Daoy (cell line): ENCODE data around the gene SDCCAG8. TPM values are rescaled to one million over a fixed set of nuclear protein-coding genes. Genes with fewer than 3 reads are reported as not detected.
"Not testable (repeated sequence)": the region's sequence is repeated elsewhere in the genome, so short reads cannot be mapped to it uniquely, and the experiment has no call there.

Source experiments
- DNase-seq: peaks from one replicate; pipeline ENCODE4 v3.0.0-alpha.2; 2015; ENCODE audit warnings: low read depth
- total RNA-seq: library from RNA; depleted of rRNA; stranded (reverse); fragments of >200 nt; shearing (Covaris generic); gene quantifications from 2 replicates; pipeline ENCODE4 v1.2.3, GENCODE V29; 2014; rRNA removed

SDCCAG8 gene
- 19.4 and 25.3 TPM in 2 replicates for total RNA-seq

DNA sequence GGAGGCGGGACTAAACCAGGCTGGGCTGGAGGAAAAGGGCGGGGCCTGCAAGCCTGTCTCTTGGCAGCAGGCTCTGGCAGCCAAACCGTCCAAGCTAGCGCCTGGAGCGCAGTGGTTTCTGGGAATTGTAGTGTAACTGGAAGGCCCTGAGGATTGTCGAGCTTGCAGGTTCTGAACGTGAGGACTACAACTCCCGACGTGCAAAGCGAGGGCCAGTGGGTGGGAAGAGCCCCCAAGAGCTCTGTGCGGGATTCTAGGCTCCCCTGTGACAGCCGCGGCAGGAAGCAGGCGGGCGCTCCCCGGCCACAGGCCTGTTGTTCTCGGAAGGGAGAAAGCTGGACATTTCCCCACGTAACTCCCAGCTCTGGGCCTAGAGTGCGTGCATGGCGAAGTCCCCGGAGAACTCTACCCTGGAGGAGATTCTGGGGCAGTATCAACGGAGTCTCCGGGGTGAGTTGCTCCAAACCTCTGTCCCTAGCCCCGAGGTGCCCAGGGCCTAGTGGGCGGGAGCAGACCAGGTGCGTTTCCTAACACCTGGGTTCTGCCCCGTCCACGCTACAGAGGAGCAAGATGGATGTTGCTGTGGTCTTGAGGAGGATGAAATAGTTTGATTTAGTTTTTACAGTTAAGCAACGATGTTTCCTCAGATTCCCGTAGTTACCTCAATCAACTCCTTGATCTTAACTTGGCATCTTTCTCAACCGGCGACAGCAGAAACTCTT is at the start of gene SDCCAG8:
TSS of gene SDCCAG8 (plus strand) at position 251 of the 722 bp plus-strand sequence. CDS start at position 384, 133 bp downstream.
- peak; percentile 100 for DNase-seq

DNA sequence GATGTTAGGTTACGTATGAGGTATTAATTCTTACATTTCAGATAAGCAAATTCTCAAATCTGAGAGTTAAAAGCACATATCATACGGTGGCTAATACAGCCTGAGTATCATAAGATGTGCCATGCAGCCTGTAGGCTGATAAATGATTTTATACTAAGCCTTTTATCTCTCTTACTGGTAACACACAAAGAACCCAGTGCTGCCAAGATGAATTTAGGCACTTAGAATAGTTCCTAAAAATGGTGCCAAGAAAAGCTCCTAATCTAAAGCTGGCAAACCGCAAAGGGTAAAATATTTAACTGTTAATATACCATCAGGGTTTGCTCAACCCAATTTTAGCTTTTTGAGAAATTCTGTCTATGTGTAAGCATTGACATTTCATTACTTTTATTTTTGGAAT is 43.9 kb upstream of the SDCCAG8 start:
- DNase-seq = not testable (repeated sequence)

DNA sequence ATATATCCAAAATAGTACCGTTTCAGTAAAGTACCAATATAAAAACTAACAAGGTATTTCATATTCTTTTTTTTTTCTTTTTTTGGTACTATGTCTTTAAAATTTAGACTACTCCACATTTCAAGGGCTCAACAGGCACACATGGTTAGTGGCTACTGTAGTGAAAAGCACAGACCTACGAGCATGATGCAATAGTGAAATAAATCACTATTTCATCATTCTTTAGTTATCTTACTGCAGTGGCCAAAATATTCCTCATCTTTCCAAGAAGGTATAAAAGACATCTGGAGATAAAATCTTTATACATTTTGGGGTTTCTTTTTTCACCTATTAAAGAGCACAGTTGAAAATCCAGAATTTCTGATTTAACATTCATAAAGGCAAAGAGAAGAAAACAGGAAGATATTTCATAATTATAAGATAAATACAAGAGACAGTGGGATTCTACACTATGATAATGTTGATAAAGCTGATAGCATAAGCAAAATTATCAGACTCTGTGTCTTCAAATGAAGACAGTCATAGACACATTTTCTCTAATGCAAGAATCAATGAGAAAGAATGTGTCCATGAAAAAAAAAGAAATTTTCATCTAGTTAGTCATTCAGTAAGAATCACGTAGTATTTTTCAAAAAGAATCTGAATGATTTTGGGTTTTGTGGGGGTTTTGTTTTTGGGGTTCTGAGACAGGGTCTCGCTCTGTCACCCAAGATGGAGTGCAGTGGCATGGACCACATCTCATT is 42.6 kb upstream of the SDCCAG8 start:
- DNase-seq = no peak

DNA sequence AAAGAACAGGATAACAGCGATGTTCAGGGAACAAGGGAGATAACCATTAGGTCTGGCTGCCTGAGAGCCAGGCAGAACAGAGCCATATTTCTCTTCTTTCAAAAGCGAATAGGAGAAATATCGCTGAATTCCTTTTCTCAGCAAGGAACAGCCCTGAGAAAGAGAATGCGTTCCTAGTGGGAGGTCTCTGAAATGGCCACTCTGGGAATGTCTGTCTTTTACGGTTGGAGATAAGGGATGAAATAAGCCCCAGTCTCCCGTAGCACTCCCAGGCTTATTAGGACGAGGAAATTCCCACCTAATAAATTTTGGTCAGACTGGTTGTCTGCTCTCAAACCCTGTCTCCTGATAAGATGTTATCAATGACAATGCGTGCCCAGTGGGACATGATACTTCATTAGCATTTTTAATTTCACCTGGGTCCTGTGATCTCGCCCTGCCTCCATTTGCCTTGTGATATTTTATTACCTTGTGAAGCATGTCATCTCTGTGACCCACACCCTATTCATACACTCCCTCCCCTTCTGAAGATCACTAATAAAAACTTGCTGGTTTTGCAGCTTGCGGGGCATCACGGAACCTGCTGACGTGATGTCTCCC is 40.5 kb upstream of the SDCCAG8 start:
- DNase-seq = not testable (repeated sequence)

DNA sequence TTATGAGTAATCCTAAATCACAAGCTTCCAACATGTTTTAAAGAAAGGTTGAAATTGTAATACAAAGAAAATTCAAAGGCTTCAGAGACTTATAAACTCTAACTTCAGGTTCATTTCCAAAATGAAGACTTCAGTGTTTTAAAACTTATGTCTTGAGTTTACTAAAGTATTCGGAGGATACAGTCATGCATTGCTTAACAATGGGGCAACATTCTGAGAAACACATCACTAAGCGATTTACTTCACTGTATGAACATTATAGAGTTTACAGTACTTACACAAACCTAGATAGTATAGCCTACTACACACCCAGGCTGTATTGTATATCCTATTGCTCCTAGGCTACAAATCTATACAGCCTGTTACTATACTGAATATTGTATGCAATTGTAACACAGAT is 39.1 kb upstream of the SDCCAG8 start:
- no peak for DNase-seq

DNA sequence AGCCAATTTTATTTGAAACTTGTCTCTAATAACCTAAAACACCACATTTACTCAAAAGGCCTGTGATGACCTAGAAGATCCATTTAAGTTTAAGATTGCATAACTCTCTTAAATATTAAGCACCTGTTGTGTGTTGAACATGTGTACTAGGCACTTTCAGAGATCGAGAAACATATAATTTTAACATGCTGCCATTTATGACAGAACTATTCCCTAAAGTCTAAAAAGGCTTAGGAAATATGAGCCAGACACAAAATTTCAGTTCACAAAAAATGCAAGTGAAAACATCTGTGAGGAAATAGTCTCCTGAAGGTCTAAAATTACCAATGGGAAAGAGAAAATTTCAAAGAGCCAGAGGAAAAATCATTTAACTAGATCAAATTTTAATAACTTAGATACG is 38.5 kb upstream of the SDCCAG8 start:
- no peak for DNase-seq

DNA sequence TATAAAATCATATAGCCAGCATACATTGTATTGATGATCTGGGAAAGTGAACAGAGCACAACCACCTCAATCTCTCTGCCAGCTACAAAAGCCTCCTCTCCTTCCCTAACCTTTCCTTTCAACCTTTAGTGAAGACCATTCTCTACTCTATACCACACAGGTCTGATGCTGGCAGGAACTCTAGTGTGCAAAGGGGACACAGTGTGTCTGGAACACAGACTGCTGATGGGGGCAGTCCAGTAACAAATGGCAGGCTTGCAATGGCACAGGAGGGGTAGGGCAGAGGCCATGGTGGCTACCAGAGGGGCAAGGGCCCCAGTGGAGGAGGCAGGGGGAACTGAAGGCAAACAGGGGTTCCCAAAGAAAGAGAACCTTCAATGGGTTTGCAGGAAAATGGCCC is 37.8 kb upstream of the SDCCAG8 start:
- no peak for DNase-seq

DNA sequence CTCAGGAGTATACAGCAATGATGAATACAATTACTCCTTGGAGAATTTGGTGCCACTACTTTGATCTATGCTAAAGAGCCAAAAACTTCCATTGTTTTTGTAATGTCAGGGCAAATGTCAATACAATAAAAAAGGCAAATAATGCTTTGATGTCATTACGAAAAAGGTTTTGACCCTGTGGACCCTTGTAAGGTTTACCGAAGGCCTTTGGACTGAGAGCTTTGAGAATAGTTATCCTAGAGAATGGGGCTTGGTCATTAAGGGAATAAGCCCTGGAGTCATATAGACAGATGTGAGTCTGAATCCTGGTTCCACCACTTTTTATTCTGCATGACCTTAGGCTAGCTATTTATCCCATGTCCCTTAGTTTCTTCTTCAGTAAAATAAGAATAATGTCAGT is 28.2 kb upstream of the SDCCAG8 start:
- no peak for DNase-seq

DNA sequence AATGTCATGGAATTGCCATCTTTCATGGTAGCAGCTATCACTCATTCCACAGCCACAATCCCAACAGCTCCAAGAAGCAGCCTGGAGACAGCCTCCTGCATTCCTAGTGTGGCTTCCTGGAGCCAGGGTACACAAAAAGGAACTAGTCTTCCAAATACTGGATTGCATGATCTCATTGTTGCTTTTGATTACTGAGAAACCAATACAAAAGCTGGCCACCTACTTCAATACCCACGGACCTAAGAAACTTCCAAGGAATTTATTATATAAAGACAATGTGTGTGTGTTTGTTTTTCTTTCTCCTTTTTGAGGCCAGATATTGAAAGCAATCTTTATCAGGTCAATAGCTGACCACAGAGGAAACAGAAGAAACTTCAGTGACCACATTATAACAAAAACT is 26.3 kb upstream of the SDCCAG8 start:
- no peak for DNase-seq

DNA sequence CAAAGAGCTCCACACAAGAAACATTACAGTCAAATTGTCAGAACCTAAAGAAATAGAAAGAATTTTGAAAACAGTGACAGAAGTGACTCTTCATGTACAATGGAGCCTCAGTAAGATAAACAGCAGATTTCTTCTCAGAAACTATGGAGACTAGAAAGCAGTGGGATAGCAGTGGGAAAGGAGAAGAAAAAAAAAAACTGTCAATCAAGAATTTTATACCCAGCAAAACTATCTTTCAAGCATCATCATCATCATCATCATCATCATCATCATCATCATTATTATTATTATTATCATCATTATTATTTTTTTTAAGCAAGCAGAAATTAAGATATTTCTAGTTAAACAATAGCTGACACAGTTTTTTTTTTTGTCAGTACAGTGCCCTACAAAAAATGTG is 24.9 kb upstream of the SDCCAG8 start:
- DNase-seq = no peak

DNA sequence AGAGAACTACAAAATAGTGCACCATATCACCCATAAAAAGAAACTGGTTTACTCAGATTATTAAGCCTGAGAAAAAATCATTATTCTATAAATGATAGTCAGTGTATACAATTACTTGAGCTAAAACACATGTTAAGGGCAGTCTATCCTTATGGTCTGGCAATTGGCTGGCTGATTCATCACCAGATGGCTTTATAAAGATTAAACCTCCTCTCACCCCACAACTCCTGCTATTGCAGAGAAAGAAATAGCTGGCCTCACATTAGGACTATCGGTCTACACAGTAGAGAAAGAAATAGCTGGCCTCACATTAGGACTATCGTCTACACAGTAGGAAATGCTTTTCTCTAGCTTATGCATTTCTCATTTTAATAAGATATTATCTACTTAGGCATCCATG is 21.9 kb upstream of the SDCCAG8 start:
- DNase-seq = no peak

DNA sequence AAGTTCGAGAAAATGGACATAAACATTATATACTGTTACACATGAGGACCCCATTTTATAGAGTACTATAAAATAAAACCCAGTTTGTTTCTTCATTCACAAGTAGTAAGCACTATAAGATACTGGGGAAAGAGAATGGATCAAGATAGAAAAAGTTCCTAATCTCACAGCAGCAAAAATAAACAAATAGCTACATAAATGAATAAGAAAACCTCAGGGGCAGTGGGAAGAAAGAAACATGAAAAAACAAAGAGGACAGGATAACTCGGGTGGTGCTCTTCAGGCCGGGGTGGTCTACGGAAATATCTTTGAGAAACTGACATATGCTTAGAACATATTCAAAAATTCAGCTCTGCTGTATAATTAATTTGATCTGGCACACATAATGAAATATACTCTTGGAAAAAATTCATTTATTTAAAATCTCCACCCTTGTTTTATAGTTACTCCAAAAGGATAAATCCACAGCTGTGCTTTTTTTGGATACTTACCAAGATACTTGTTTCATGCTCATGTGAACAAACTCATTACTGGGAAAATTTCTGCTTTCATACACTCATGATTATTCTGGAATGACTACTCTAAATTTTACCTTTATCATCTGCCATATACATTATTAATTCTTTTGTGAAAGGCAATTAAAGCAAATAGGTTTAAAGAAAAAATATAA is 20.7 kb upstream of the SDCCAG8 start:
- no peak for DNase-seq

DNA sequence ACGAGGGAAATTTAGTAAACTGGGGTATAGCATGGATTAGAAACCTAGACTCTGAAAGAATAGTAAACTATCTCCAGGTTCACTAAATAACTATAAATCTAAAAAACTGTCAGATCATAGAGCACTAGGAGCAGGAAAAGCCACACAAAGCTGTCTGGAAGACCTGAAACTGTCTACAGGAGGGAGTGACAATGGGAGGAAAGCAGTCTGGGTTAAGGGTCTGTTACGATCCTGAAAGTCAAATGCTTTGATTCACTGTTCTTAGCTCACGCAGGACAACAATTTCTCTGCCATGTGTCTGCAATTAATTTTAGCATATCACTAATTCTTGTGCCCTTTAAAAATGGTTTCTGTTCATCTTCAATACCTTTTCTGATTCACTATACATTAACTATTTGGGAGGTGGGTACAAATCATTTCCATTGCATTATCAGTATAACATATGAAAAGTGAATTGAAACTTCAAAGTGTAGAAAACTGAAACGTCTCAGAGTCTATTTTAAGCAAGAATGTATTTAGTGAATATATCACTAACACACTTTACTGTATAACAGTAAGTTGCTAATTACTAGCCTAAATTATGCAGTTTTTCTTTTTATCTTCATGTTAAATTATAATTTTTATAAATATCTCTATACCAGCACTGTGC is 19.1 kb upstream of the SDCCAG8 start:
- DNase-seq = no peak

DNA sequence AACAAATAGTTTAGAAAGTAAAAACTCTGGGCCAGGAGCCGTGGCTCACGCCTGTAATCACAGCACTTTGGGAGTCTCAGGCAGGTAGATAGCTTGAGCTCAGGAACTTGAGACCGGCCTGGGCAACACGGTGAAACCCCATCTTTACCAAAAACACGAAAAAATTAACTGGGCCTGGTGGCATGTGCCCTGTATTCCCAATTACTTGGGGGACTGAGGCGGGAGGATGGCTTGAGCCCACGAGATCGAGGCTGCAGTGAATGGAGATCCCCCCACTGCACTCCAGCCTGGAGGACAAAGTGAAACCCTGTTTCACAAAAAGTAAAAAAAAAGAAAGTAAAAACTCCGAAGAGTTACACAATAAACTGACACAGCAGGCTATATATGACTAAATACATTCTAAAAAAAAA is 11.4 kb upstream of the SDCCAG8 start:
- DNase-seq = no peak

DNA sequence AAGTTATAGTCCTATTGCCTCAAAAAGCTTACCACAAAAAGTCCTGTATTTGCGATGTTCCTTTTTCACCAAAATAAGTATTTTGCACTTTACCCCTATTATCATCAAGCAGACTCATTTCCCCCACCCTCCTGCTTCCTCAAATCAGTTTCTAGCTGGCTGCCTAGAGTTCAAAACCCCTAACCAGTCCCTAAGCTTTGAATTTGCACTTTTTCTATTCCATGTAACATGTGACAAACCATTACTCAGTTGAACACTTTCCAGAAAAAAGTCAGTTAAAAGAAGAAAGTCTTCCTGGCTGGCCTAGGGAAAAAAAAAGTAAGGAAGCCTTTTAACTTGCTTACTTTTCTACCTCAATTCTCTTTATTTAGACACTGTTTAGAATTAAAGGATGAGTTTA is 8.9 kb upstream of the SDCCAG8 start:
- DNase-seq = no peak

DNA sequence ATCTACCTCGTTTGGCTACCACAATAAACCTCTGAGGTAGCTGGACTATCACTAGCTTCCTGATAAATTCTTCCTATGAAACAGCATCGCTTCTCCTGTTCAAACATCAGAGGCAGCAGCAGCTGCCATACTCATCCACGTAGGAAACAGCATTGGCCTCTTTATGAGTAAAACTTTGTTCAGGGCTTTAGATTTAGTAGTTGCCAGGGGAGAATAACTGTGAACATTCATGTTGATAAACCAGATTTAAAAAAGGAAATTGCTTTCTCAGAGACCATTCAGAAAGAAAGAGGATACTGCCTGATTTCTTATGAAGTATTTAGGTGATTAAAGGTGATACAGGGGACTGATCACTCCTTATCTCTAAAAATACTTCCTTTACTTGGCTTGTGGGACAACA is 7.9 kb upstream of the SDCCAG8 start:
- DNase-seq = no peak

DNA sequence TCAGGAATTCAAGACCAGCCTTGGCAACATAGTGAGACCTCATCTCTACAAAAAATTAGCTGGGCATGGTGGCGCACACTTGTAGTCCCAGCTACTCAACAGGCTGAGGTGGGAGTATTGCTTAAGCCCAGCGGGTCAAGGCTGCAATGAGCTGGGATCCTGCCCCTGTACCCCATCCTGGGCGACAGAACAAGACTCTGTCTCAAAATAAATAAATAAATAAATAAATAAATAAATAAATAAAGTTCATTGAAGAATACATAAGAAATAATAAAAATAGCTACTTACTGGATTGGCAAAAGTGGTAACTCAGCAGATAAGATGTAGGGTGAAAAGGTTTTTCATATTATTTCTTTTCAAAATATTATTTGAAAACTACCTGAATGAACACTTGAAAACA is 6.6 kb upstream of the SDCCAG8 start:
- DNase-seq = no peak

DNA sequence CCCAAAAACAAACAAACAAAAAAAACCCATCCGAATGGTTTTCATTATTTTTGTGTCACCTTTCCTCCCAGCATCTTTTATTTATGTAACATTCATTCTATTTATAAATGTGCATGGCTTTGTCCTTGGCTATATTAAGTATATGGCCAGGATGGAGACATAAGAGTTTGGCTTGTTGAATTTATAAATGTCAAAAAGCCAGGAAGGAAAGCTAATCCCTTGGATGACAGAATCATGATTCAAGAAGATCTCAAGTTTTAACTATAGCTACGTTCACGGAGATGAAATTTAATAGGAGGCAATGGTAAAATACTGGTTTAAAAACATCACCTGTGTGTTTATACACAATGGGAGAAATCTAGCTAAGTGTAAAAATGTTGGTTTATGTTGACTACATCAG is 5.7 kb upstream of the SDCCAG8 start:
- no peak for DNase-seq

DNA sequence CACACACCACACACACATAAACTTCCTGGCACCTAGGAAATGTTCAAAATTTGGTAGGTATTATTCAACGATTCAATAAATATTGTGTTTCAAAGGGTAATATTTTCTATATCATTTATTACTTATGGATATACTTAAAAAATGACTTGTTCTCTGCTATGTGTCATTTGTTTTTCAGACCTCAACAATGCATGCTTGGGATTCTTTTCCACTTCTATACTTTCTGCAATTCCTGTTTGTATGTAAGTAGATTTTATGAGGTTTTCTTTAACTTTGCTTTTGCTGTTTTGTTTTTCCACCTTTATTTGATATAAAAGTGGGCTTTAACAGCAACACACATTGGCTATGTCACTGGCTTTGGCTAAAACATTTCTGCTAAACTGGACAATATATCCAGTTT is 4.3 kb upstream of the SDCCAG8 start:
- no peak for DNase-seq

DNA sequence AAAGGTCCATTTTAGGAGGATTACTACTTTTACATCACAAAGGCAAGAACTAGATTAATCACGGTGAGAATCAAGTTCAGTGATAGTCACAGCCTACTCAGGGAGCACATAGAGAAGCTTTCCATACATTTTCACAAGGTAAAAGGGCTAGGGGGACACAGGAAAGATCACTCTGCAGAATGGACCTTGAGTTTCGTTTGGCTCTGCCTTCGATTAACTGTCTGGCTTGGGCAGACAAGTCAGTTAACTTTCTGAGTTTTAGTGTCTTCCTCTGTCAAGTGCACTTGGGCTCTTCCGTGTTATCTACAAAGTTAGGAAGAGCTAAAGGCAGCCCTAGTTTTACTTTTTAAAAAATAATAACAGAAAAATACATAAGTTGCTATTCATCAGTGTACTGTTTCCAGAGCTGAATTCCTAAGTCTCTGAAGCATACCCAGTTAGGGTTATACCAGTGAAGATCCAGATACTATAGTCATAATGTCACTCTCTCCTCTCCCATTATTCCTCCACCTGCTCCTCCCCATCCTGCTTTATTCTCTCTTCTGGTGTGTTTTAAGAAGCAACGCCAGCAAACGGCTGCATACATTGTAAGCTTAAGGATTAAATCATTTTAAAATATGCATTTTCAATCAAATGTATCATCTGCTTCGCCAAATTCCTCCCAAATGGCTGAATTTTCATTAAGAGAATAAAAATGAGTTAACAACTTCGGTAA is 2.5 kb upstream of the SDCCAG8 start:
- no peak for DNase-seq

DNA sequence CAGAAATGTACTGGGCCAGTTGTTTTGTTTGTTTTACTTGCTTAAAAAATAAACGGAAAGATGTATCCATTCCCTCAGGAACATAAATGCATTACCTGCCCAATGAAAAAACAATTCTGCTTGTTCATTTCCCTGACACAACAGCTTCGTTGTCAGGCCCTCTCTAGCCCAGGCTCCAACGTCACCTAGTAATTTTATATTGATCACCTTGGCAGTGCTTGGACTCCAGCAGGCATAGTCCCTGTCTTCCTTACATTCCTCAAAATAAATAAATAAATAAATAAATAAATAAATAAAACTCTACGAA is 2.0 kb upstream of the SDCCAG8 start:
- no peak for DNase-seq
